CD4-positive, alpha-beta T cell treated with Interleukin-15 for 4 hours (primary cell): Measurements from ENCODE around the gene UBAP2L.
A peak's percentile ranks its signal among the peaks of the same experiment; 100 is the strongest.
"Not testable (repeated sequence)": the region's sequence is repeated elsewhere in the genome, so short reads cannot be mapped to it uniquely, and the experiment has no call there.

Source experiments
- DNase-seq: peaks from one replicate; pipeline ENCODE4 v3.0.0-alpha.2; 2020; ENCODE audit warnings: low spot score

The UBAP2L gene

DNA sequence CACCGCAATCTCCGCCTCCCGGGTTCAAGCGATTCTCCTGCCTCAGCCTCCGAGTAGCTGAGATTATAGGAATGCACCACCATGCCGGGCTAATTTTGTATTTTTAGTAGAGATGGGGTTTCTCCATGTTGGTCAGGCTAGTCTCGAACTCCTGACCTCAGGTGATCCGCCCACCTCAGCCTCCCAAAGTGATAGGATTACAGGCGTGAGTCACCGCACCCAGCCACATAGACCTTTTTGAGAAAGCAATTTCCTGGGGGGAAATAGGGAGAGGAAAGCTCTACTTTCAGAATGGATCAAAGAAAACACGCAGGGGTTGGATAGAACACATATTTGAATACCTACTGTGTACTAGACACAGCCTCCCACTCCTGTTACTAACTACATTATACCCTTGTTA, 15.0 kb upstream of the UBAP2L start:
- DNase-seq, result not testable (repeated sequence)

DNA sequence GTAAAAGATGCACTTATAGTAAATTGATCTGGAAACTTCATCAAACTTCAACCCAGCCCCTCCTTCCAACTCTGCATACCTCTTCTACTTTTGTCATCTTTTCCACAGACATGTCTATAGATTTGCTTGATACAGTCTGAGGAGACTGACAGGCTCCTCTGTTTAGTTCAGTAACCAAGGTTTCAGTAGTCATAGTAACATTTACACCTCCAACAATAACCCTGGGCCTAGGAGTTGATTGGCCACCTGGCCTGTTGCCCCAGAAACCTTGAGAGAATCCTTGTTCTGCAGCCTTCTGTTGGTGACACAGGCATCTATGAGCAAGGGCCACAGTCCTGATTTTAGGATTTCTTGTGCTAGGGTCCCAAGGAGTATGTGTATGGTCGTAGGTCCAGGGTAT, 14.6 kb upstream of the UBAP2L start, which contains the start of gene CFAP141:
Gene CFAP141 (minus strand): TSS at position 138 of the 400 bp plus-strand sequence. CDS start 26 bp downstream, at position 112.
- DNase-seq, result peak; percentile 26

DNA sequence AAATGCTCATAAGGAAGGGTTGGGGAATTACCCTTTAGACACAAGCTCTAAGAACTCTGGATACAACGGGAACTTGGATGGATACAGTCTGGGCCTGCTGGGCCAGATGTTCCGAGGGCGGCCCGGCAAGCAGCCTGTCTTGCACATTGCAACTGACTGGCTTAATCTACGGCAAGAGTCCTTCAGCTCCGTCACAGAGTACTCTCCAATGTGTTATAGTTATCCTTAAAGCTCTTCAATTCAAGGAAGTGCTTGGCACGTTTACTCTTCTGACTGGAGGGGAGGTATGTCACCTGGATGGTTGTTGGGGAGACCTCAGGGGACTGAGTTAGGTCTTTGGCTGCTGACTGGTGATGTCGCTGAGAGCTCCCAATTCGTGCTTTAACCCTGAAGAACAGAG, 13.5 kb upstream of the UBAP2L start:
- DNase-seq, result no peak

DNA sequence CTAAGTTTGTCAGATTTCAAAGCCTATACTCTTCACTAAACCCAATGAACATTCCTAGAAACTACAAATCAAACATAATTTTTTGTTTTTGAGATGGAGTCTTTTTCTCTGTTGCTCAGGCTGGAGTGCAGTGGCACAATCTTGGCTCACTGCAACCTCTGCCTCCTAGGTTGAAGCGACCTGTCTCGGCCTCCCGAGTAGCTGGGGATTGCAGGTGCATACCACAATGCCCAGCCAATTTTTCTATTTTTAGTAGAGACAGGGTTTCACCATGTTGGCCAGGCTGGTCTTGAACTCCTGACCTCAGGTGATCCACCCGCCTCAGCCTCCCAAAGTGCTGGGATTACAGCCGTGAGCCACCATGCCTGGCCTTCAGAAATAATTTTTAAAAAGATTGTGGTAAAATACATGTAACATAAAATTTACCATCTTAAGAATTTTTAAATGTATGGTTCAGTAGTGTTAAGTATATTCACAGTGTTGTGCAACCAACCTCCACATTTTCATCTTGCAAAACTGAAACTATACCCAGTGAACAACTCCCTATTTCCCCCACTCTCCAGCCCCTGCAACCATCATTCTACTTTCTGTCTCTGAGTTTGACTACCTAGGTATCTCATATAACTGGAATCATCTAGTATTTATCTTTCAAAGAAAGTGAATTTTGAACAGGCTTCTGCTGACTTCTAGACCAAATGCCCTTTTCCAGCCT, 11.9 kb upstream of the UBAP2L start:
- DNase-seq, result no peak

DNA sequence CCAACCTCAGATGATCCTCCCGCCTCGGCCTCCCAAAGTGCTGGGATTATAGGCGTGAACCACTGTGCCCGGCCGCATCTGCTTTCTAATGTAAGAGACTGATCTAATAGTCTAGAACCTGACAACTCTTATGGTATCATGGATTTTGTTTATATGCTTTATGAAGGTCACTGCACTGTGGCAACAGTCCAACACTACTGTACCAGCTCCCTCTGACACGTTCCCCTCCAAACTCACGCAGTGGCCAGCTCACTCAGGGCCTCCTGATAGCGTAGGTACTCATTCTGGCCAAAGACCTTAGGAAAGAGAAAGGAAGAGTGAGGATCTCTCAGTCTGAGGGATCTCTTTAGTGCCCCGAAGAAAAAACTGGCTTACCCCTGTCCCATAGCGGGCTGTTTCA, 8.7 kb upstream of the UBAP2L start:
- DNase-seq, result no peak

DNA sequence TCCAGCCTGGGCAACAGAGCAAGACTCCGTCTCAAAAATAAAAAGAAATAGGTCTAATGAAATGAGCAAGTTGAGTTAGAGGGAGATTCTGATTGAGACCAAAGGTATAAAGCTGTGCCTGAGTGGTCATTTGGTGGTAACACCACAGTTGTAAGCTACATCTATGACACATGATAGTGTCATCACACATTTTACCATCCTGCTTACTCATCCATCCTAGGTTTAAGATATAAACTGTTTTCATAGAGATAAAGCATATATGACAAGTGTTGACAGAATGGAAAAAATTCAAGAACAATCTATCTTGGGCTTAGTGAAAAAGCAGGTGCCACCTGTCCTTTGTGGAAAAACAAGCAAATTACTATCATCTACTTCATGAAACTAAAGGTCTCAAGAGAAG, 7.5 kb upstream of the UBAP2L start:
- no peak for DNase-seq

DNA sequence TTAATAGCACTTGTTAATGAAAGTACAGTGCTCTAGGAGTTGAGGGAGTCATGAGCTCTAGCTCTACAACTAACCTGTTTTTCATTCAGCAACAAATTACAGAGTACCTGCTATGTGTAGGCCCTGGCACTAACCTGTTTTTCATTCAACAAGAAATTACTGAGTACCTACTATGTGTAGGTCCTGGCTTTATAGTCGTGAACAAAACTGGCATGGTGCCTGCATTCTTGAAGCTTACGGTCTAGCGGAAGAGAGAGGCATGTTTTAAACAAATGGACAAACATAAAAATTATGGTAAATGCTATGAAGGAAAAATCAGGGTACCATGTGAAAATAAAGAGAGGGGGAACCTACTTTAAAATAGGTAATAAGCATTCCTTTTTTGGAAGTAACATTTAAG, 2.2 kb upstream of the UBAP2L start:
- no peak for DNase-seq

DNA sequence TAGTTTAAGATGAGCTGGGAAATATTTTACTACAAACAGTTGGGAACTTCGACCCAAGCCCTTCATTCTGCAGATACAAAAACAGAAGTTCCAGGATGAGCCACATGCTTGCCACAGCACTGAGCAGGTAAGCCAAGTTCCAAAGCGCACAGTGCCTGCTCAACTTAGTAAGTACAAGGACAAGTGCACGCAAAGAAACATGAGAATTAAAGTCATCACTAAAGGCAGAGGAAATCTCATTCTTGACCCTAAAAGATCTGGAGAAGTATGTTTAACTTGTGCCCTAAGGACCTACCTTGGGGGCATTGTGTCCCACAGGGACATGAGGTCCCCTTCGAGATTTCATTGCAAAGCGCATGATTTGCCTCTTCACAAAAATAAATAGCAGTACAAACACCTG, 1.2 kb upstream of the UBAP2L start:
- no peak for DNase-seq

DNA sequence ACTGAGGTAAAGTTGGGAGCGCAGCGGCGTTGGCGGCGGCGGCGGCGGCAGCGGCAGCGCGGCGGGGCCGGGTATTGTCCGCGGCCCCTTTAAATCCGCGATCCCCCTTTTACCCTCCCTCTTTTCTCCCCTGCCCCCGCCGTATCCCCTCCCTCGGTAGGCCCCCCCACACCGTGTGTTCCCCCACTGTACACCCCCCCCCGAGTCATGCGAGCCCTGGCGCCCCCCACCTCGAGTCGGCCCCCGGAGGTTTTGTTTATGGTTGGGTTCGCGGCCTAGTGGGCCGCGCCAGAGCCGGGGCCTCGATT, 169 bp downstream of the UBAP2L start:
- no peak for DNase-seq

DNA sequence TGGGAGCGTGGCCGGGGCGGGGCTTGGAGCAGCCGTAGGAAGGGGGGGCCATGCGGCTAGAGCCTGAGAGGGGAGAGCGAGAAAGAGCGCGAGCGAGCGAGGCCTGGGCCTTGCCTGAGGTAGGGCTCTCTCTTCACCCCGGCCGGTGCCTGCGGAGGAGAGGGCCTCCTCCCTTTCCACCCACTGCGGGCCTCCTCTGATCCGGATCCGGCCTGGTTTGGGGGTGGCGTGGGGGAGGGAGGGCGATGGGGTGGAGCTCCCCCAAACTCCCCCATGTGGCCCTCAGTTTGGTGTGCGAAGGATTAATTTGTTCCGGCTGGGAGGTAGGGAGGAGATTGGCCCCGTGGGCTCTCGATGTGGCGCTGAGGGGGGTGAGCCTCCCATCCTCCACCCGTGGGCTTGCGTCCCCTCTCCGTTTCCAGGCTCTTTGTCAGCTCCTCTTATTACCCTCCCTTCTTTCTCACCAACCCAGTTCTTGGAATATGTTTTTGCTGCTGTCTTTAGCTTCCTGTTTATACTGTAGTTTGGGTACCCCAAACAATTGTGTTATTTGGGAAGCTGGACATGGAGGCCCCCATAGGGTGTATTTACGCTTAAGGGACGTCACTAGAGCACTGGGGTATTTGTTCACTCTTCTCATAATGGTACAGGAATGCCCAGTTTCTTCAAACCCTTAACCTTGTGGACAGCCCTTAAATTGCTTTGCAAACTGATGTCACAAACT, 685 bp downstream of the UBAP2L start:
- peak; percentile 60 for DNase-seq

DNA sequence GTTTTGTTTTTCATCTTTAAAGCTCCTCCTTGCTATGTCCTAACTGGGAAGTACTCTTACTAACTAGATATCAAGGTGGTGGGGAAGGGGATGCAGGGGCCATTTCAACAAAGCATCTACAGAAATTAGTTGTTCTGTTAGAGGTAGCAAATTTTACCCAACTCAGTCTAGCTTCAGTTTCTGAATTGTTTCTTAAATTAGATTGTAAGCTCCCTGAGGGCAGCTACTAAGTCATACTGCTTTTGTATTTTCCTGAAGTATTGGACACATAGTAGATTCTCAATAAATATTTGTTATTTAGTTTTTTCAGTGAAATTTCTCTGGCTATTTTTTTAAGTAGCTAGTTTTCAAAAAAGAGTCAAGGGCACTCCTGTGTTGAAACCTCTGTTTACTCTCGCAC, 1.8 kb downstream of the UBAP2L start:
- no peak for DNase-seq

DNA sequence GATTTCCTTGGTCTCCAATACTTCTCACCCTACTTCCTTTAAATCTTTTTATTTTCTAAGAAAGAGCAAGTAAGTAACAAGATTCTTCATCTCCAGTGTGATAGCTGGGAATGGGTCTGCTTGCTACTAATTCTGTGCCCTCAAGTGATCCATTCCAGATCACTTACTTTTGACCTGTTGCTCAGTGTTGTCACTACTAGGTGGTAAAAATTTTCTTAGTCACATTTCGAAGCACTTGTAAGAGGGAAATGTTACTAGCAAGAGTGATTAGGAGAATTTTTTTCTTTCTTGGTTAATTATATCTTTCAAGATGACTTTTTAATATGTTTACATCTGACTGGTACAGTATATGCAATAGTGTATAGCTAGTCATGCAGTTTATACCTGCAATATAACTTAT, 2.2 kb downstream of the UBAP2L start:
- DNase-seq, result no peak

DNA sequence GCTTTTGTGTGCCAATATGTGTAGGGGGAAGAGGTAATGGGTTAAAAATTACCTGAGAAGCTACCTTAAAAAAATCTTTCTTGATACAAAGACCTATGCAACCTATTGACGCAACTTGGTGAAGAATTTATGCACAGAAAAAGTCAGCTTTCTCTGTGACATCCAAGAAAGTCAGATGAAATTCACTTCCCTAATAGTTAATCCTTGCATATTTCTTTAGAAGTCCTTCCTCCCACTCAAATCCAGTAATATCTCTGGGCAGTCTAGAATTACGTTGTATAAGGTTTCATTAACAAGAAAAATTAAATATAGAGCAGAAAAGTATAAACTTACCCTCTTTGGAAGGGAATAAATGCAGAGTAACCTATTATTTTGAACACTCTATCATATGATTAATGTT, 2.9 kb downstream of the UBAP2L start:
- DNase-seq, result no peak

DNA sequence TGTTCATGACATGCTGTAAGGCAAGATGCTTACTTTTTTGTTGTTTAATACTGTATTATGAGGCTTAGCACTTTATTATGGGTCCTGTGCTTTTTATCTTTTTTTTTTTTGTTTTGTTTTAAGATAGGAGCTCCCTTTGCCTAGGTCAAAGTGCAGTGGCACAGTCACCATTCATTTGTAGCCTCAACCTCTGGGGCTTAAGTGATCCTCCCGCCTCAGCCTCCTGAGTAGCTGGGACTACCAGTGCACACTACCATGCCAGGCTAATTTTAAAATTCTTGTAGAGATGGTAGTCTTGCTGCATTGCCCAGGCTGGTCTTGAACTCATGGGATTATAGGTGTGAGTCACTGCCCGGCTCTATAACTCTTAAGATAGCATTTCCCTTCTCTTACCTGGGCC, 4.6 kb downstream of the UBAP2L start:
- DNase-seq, result no peak

DNA sequence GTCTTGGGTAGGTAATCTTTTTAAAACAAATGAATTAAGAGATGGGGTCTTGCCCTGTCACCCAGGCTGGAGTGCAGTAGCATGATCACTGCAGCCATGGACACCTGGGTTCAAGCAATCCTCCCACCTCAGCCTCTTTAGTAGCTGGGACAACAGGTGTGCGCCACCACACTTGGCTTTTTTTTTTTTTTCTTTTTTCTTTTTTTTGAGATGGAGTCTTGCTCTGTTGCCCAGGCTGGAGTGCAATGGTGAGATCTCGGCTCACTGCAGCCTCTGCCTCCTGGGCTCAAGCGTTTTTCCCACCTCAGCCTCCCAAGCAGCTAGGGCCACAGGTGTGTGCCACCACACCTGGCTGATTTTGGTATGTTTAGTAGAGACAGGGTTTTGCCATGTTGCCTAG, 10.4 kb downstream of the UBAP2L start:
- DNase-seq, result not testable (repeated sequence)

DNA sequence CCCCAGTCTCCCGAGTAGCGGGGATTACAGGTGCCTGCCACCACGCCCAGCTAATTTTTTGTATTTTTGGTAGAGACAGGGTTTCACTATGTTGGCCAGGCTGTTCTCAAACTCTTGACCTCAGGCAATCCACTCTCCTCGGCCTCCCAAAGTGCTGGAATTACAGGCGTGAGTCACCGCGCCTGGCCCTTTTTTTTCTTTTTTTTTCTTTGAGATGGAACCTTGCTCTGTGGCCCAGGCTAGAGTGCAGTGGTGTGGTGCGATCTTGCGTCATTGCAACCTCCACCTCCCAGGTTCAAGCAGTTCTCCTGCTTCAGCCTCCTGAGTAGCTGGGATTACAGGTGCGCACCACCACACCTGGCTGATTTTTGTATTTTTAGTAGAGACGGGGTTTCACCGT, 12.4 kb downstream of the UBAP2L start:
- not testable (repeated sequence) for DNase-seq

DNA sequence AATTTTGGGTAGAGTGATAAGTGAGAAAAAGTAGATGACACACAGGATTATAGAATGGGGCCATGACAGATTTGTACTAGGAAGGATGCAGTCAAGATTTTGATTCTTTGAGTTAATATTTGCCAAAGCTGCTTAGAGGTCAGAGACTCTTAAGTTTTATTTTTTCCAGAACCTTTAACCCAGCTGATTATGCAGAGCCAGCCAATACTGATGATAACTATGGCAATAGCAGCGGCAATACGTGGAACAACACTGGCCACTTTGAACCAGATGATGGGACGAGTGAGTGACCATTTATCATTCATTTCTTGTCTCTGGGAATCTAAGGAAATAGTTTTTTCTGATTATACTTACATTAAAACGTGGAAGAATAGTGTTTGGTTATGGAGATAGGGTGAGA, 16.1 kb downstream of the UBAP2L start:
- DNase-seq, result no peak

DNA sequence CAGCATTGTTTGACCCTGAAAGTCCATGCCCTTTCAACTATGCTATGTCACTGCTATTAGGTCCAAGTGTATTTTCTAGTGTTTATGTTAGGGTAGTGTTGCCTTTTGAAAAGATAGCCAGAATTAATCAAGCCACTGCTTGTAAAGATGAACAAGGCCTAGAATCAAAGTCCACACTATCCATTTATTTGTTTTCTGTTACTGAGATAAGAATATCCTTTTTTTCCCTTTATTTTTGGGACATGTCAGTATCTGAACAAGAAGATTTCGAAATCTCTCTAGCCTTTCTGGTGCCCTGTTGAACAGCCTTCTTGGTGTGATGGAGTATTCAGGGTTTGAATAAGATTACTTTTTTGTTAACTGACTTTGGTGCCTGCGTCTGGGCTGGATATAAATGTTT, 16.7 kb downstream of the UBAP2L start:
- DNase-seq, result no peak

DNA sequence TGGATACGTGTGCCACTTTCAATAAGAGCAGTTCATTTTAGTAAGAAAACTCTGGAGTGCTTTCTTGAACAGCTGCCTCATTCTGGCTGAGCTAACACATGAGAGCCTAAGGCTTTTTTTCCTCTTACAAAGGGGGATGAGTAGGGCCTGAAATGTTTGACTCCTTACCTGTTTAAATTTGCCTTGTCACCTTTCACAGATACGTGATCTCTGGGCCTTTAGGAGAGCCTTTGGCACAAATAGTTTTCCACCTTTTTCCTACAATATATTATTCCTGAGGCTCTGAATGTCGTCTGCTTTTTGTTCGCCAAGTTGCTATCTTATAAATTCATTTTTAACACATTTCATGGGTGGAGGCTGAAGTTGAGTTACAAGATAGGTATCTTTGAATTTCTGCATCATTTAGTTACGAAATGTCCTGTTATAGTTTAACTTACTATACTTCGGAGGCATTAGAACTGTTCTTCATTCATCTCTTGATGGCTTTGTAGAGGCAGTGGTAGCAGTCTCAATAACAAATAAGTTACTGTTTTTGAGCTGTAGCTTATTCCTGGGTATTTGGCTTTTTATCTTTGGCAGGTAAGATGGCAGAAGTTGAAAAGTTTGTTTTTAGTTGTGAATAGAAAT, 17.2 kb downstream of the UBAP2L start:
- DNase-seq, result no peak

DNA sequence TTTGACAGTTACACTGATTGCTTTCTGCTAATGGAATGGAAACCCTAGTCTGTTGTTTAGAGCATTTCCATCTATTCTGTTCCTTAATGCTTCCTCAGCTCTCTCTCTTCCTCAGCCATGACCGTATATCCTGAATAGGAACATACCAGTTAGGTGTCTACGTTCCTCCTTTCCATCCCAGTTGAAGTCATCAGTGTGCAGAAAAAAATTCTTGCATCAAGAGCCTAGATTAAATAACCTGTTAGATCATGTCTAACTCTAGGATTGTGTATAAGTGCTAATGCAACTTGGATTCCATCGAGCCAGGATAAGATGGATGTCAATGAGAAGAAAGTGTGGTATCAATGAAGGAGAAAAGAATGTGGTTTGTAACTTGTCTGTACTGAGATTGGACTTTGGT, 18.7 kb downstream of the UBAP2L start:
- DNase-seq, result no peak

DNA sequence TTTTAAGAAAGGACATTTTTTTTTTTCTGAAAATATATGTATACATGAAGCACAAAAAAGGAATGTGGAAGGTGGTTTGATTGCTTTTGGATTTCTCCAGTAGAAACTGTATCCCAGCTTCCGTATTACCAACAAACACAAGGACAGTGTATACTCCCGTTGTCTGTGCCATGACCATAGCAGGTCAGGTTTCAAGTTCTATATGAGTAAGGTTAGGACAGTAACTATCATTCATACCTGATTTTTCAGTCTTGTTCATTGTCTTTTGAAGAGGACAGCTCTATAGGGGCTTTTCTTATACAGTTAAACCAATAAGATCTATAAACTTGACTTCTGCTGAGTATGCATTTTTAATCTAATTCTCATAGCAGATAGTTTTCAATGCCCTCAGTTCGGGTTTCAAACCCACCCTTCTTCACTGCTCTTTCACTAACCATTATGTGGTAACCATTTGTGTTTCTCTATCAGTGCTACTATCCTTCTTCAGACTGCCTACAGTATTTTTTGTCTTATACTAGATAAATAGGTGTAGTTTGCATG, 19.6 kb downstream of the UBAP2L start:
- no peak for DNase-seq

DNA sequence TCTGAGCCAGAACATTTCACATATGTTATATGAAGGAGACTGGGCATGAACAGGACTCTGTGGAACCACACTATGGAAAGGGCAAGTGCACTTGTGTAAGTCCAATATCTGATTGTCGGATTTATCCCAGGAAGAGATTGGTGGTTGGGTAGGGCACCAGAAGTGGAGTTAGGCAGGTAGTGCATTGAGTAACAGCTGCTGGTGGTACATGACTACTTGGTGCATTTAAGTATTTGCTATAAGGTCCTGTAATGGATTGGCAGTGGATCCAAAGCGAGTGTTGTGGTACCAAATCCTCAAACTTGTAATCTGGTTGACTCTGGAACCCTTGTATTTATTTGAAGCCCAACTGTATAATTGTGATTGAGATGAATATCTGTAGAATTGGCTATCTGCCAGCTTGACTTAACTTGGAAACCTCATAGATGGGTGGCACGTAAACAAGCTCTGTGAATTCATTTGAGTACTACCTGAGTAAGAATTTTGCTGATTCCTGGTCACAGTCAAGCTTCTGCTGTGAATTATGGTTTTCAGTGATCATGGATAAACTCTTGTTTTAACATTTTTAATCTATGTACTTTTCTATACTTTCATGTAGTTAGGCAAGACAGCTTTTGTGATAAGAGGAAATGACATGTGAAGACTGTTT, 21.1 kb downstream of the UBAP2L start:
- no peak for DNase-seq

DNA sequence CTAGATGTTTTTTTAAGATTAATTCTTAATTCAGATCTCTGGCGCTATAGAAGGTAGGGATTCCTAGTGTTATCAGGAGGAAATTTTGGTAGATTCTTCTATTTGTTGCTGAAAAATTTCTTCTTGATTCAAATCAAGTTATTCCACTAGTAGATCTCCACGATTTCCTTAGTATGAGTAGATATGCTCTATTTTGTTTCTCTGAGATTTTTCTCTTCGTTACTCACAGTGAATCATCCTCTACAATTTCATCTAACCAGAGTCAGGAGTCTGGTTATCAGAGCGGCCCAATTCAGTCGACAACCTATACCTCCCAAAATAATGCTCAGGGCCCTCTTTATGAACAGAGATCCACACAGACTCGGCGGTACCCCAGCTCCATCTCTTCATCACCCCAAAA, 32.9 kb downstream of the UBAP2L start:
- DNase-seq, result no peak
